ENCODE data around the gene PRKACA. TPM values are rescaled to one million over a fixed set of nuclear protein-coding genes. Genes with fewer than 3 reads are reported as not detected.

PRKACA gene
- total RNA-seq, 1 donor from 2014 or later, result 78.0 TPM

- ATAC-seq (no peak), DNase-seq (ENCODE audit: low spot score) (peak; percentile 81)
- intact Hi-C loops (cut with DNase I), result loop anchor here (10.0 kb wide), 1 partner anchor 53 kb away; the partner anchor contains the start of gene ASF1B
Measured at GRCh38 chr19:14081797-14082674, 35.5 kb downstream of the PRKACA start.

DNA sequence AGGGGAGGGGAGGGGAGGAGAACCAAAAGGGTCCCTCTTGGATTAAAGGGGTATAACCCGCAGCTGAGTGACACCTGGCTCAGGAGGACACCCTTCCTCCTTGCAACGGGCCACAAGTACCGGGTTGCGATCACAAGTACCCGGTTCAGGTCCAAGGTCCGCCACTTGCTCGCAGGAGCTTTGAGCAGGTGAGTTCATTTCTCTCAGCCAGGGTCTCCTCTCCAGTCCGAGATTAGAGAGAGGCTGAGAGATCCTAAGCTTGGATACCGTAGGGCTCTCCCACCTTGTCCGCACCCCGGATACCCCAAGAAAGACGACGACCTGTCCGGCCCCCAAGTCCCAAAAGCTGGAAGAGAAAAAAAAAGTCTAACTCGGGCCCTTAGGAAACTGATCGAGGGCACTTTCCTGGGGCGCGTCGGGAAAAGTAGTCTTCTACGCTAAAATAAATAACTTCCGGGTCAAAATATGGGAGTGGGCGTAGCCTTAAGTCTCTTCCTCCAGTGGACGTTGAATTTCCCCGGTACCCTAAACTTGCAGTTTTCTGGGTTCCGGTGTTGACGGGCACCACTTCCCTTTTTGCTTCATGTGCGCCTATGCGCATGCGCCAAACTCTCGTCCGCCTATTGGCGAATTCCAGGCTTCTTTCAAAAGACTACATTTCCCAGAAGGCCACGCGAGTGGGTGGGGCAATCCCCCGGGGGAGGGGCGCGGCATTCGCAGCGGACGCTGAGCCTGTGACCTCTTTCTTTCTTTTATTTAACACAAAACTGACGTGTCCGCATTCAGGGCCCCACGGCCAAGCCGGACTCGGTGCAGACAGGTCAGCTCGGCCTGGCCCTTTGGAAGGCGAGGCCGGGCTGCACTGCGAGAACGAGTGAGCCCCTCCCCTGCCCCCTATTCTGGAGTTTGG, 36.4 kb downstream of the PRKACA start:
- DNase-seq (ENCODE audit: low spot score) (peak; percentile 100), ATAC-seq (peak; percentile 97)
- intact Hi-C loops (cut with DNase I), result loop anchor here (10.0 kb wide), 1 partner anchor 54 kb away; the partner anchor contains the start of gene ASF1B

DNA sequence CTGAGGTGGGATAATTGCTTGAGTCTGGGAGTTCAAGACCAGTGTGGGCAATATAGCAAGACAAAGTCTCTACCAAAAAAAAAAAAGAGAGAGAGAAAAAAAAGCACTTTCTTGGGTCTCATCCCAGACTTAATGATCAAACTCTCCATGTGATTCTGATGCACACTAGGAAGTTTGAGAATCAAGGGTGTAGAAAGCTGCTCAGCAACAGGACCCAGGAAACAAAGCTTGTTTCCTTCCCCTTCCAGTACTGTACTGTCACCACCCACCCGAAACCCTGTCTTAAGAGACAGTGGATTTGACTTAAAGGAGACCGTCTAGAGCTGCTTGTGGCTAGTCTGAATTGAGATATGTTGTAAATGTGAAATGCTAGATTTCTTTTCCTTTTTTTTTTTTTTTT, 39.2 kb downstream of the PRKACA start:
- ATAC-seq, result no peak
- intact Hi-C loops (cut with DNase I), result no loop called here
- DNase-seq (ENCODE audit: low spot score), result no peak

DNA sequence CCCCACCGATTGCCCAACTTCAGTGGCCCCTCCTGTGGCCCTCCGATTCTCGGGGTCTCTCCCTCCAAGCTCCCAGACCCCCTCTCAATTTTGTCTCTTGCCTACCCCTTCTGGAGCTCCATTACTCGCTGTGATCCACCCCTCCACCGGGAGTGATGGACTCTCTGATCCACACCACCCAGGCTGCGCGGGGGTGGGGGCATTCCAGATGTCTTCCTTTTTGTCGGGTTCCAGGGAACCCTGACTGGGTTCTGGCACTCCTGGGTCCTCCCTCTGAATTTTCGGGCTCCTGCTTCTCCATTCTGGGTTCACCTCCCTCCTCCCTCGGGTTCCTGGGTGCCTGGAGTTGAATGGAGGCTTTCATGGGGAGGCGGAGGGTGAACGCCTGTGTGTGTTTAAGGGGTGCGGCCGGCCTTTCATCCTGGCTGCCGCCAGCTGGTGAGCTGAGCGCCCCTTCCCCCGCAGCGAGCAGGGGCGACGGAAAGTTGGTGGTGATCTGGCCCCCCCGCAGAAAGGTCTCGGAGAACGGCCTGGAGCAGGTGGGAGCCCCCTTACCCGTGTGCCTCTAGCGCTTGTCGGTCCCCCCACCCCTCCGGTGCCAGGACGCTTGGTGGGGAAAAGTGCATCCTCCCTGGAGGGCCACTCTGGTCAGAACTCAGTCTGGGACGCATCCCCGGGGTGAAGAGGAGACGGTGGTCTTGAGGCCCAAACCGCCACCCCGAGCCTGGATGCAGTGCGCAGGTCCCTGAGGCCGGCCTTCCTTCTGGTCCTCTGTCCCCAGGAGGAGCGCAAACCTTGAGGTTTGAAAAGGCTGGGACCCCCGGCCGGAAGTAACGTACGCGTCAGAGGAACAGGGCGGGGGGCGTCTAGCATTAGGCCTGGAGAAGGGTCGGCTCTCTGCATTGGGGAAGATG, 43.4 kb downstream of the PRKACA start:
- ATAC-seq, result peak; percentile 23
- no peak for DNase-seq (ENCODE audit: low spot score)
- intact Hi-C loops (cut with DNase I), result no loop called here

GRCh38 chr19:14073261-14073924, 44.2 kb downstream of the PRKACA start:
- DNase-seq (ENCODE audit: low spot score) (peak; percentile 83), ATAC-seq (peak; percentile 58)
- intact Hi-C loops (cut with DNase I), result no loop called here

DNA sequence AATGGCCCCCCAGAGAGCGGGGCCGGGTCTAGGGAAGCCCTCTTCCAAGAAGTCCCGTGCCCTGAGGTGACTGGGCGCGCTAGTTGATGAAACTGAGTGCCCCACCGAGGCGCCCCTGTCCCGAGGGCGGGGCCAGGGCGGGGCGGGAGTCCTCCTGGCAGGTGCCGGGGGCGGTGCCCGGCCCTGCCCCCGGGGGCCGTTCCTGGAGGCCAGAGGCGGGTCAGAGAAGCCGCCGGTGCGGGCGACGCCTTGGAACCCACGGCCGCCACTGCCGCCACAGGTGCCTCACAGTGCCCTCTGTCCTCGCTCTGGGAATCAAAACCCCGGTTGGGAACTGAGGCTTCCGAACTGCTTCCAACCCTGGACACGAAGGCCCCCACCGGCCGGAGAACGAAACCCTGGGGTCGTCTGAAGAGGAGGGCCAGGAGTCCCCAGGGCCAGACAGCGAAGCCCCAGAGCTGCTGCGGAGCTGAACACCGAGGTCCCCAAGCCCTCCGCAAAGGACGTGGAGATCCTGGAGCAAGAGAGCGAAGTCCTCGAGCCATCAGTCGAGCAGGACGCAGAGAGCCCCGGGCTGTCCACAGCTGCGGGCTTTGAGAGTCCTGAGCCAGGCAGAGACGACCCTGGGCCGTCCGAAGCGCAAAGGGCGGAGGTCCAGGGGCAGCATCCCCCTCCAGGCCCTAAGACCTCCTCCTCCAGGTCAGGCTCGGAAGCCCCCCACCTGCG, 44.9 kb downstream of the PRKACA start, which contains the start of gene MISP3:
Gene MISP3, plus strand, starts transcription at position 252 of the 726 bp plus-strand sequence. CDS start 524 bp downstream, outside the sequence.
- intact Hi-C loops (cut with DNase I), result no loop called here
- ATAC-seq, result peak; percentile 3
- DNase-seq (ENCODE audit: low spot score), result peak; percentile 68

DNA sequence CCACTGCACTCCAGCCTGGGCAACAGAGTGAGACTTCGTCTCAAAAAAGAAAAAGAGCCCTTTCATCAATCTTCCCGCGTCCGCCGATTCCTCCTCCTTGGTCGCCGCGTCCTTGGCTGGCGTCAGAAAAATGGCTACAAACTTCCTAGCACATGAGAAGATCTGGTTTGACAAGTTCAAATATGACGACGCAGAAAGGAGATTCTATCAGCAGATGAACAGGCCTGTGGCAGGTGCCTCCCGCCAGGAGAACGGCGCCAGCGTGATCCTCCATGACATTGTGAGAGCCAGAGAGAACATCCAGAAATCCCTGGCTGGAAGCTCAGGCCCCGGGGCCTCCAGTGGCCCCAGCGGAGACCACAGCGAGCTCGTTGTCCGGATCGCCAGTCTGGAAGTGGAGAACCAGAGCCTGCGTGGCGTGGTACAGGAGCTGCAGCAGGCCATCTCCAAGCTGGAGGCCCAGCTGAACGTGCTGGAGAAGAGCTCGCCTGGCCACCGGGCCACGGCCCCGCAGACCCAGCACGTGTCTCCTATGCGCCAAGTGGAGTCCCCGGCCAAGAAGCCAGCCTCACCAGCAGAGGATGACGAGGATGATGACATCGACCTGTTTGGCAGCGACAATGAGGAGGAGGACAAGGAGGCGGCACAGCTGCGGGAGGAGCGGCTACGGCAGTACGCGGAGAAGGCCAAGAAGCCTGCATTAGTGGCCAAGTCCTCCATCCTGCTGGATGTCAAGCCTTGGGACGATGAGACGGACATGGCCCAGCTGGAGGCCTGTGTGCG, 47.1 kb downstream of the PRKACA start:
- intact Hi-C loops (cut with DNase I), result no loop called here
- DNase-seq (ENCODE audit: low spot score) (no peak), ATAC-seq (no peak)

GRCh38 chr19:14066134-14066533, 51.4 kb downstream of the PRKACA start:
- DNase-seq (ENCODE audit: low spot score) (no peak), ATAC-seq (no peak)
- intact Hi-C loops (cut with DNase I), result no loop called here

DNA sequence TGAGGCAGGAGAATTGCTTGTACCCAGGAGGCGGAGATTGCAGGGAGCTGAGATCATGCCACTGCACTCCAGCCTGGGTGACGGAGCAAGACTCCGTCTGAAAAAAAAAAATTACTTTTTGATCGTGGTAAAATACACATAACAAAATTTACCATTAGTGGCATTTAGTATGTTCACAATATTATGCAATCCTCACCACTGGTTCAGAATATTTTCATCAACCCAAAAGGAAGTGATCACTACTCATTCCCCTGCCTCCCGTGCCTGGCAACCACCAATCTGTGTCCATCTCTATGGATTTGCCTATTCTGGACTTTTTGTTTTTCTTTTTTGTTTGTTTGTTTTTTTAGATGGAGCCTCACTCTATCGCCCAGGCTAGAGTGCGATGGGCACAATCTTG, 54.5 kb downstream of the PRKACA start:
- DNase-seq (ENCODE audit: low spot score) (no peak), ATAC-seq (no peak)
- intact Hi-C loops (cut with DNase I), result no loop called here

DNA sequence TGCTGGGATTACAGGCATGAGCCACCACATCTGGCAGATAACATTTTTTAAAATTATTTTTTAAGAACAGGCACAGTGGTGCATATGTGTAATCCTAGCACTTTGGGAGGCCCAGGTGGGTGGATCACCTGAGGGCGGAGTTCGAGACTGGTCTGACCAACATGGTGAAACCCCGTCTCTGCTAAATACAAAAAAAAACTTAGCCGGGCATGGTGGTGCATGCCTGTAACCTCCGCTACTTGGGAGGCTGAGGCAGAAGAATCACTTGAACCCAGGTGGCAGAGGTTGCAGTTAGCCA, 55.1 kb downstream of the PRKACA start:
- intact Hi-C loops (cut with DNase I), result no loop called here
- DNase-seq (ENCODE audit: low spot score) (no peak), ATAC-seq (no peak)

DNA sequence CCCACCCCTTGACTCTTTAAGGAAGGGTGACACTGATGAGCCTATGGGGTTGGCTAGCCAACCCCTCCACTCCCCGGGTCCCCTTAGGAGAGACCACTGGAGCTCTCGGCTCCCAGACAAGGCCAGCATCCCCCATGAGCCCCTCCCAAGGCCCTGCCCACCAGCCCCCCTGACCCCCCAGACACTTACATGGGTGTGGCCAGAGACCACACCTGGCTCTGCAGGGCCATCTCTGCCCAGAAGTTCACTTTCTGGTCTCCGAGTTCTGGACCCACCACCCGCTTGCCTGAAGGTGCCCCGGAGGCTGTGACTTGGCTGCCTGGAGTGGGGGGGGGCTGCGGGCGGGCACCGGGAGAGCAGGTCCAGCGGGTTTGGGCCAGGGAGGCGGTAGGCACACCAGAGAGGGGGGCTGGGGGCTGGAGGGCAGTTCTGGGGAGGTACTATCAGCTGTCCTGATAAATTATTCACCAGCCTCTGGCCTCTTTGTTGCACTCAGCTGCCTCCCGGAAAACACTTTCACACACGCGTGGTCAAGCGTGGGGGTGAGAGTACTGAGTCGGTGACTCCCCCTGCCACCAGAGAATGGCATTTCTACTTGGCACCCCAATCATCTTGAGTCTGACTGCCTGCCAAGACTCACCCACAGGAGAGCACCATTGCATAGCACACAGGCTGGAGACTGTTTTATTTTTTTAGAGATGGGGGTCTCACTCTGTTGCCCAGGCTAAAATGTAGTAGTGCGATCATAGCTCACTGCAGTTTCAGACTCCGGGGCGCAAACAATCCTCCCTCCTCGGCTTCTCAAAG, 55.6 kb downstream of the PRKACA start, which contains the start of gene PALM3:
Gene PALM3, minus strand, starts transcription at position 326 of the 807 bp plus-strand sequence. Its CDS starts 96 bp downstream, at position 230.
- ATAC-seq (no peak), DNase-seq (ENCODE audit: low spot score) (no peak)
- intact Hi-C loops (cut with DNase I), result no loop called here

DNA sequence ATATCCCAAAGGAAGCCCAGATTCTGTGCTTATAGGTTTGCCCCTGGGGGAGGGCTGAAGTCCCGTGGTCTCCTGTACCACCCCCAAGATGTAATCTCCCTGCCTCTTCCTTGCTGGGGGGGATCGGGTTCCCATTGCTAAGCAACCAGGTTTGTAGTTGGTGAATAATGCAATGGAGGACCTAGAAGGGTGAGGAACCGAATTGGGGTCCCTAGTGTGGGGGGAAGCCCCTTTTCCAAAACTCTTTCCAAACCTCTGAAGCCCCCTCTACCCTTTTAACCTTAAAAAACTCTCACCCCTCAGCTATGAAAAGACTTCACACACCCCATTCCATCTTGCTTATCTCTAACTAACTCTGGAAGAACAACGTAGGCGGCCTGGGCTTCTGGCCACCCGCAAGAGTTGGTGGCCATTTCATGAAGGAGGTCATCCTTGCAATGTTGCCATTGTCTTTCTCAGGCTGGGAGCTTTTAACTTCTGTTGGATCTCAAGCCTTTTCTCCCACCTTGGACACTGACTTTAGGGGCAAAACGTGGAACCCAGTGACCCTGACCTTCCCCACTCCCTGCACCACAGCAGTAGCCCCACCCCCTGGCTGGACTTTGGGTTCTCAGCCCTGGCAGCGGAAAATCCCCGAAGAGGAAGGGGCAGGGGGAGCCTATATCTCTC, 56.3 kb downstream of the PRKACA start:
- ATAC-seq (no peak), DNase-seq (ENCODE audit: low spot score) (no peak)
- intact Hi-C loops (cut with DNase I), result no loop called here

DNA sequence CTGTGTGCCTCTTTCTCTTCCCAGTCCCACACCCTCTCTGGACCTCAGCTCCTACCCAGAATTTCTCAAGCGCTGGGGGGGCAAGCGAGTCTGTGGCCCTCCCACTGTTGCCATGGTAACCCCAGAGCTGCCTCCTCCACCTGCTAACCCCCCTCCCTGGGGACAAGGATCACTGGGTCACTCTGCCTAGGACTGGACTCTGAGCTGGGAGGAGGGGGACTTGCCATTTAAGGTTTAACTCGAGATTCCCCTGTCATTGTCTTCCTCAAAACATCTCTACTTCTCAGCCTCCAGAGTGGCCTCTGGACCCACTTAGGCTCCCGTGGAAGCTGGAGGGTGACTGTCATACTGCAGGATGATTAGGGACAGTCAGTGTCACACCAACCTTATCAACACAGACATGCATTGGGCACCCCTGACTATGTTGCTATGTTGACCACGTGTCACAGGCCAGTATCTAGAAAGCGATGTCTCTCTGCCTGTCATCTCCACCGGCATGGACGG, 57.9 kb downstream of the PRKACA start:
- intact Hi-C loops (cut with DNase I), result loop anchor here (5.0 kb wide), 1 partner anchor 177 kb away; no protein-coding TSS in a partner anchor
- ATAC-seq (no peak), DNase-seq (ENCODE audit: low spot score) (no peak)

DNA sequence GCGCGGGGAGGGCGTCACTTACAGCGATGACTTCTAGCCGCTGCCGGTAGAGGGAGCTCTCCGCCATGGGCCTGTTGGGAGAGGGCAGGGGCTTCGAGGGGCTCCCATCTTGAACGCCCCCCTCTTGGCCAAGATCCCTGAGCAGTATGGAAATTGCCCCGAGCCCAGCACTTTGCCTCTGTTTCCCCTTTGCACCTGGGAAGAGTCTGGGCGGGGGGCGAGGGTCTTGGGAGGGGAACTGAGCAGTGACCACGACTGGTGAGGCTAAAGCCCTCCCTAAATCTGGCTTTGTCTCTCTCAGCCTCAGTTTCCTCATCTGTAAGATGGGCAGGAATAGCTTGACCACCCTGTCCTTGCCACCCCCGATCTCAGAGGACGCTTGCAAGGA, 58.5 kb downstream of the PRKACA start:
- ATAC-seq (no peak), DNase-seq (ENCODE audit: low spot score) (peak; percentile 67)
- intact Hi-C loops (cut with DNase I), result loop anchor here (5.0 kb wide), 1 partner anchor 177 kb away; no protein-coding TSS in a partner anchor
